ENCODE measurements around the gene NOM1. TPM values are rescaled to one million over a fixed set of nuclear protein-coding genes. Genes with fewer than 3 reads are reported as not detected.
A peak's percentile ranks its signal among the peaks of the same experiment; 100 is the strongest.

Gene NOM1
- total RNA-seq, 1 donor = 11.6 TPM

- Histone ChIP-seq H2AFZ (ENCODE audit: low read length) (no peak overlapping the region), H3K4me2 (ENCODE audit: insufficient read depth, low read length) (no peak overlapping the region), H3K4me1 (ENCODE audit: insufficient read depth, low read length) (no peaks in the 10 kb centered on the region), H3K27ac (ENCODE audit: low read depth, low read length) (no peak overlapping the region), H3K36me3 (ENCODE audit: insufficient read depth, low read length) (no peaks in the 10 kb centered on the region), H3K4me3 (ENCODE audit: insufficient read depth, low read length) (no peak overlapping the region), H4K20me1 (ENCODE audit: insufficient read depth, low read length) (no peaks in the 10 kb centered on the region), H3K27me3 (ENCODE audit: insufficient read depth, low read length) (peaks cover 95% of the 10 kb centered on the region), H3K9me3 (ENCODE audit: low read depth, low read length) (no peaks in the 10 kb centered on the region), H3K79me2 (ENCODE audit: insufficient read depth, low read length) (no peaks in the 10 kb centered on the region)
- peak; percentile 84 for DNase-seq (ENCODE audit: insufficient read length, low spot score, missing footprints)
- TF ChIP-seq CTCF (IDR thresholded peaks at IDR 0.05; ENCODE audit: extremely low read depth, low read depth, low read length) = no peak
Measured at GRCh38 chr7:157013602-157014549, 64.4 kb downstream of the NOM1 start.

- H2AFZ ChIP-seq (ENCODE audit: low read length) = no peak overlapping the region
- no peaks in the 10 kb centered on the region for H4K20me1 ChIP-seq (ENCODE audit: insufficient read depth, low read length)
- peak; percentile 67 for DNase-seq (ENCODE audit: insufficient read length, low spot score, missing footprints)
- no peaks in the 10 kb centered on the region for H3K36me3 ChIP-seq (ENCODE audit: insufficient read depth, low read length)
- no peak overlapping the region for H3K4me3 ChIP-seq (ENCODE audit: insufficient read depth, low read length)
- H3K27ac ChIP-seq (ENCODE audit: low read depth, low read length) = no peak overlapping the region
- no peak for TF ChIP-seq CTCF (IDR thresholded peaks at IDR 0.05; ENCODE audit: extremely low read depth, low read depth, low read length)
- no peaks in the 10 kb centered on the region for H3K4me1 ChIP-seq (ENCODE audit: insufficient read depth, low read length)
- no peak overlapping the region for H3K4me2 ChIP-seq (ENCODE audit: insufficient read depth, low read length)
- H3K27me3 ChIP-seq (ENCODE audit: insufficient read depth, low read length) = peaks cover 98% of the 10 kb centered on the region
- H3K9me3 ChIP-seq (ENCODE audit: low read depth, low read length) = no peaks in the 10 kb centered on the region
- H3K79me2 ChIP-seq (ENCODE audit: insufficient read depth, low read length) = no peaks in the 10 kb centered on the region
Measured at GRCh38 chr7:157014635-157015555, 65.4 kb downstream of the NOM1 start.

- H3K4me3 ChIP-seq (ENCODE audit: insufficient read depth, low read length) = no peak overlapping the region
- no peaks in the 10 kb centered on the region for H3K4me1 ChIP-seq (ENCODE audit: insufficient read depth, low read length)
- no peak overlapping the region for H3K27ac ChIP-seq (ENCODE audit: low read depth, low read length)
- H3K79me2 ChIP-seq (ENCODE audit: insufficient read depth, low read length) = no peaks in the 10 kb centered on the region
- TF ChIP-seq CTCF (IDR thresholded peaks at IDR 0.05; ENCODE audit: extremely low read depth, low read depth, low read length) = no peak
- no peak overlapping the region for H3K4me2 ChIP-seq (ENCODE audit: insufficient read depth, low read length)
- peaks cover 100% of the 10 kb centered on the region for H3K27me3 ChIP-seq (ENCODE audit: insufficient read depth, low read length)
- no peaks in the 10 kb centered on the region for H4K20me1 ChIP-seq (ENCODE audit: insufficient read depth, low read length)
- H3K9me3 ChIP-seq (ENCODE audit: low read depth, low read length) = no peaks in the 10 kb centered on the region
- peak; percentile 65 for DNase-seq (ENCODE audit: insufficient read length, low spot score, missing footprints)
- H3K36me3 ChIP-seq (ENCODE audit: insufficient read depth, low read length) = no peaks in the 10 kb centered on the region
- H2AFZ ChIP-seq (ENCODE audit: low read length) = no peak overlapping the region
Measured at GRCh38 chr7:157016024-157016351, 66.5 kb downstream of the NOM1 start.
